Measurements from ENCODE around the gene CNNM1.

GRCh38 chr10:99433378-99434020 is 104.3 kb downstream of the CNNM1 start:
- TF ChIP-seq, protein P1, sequence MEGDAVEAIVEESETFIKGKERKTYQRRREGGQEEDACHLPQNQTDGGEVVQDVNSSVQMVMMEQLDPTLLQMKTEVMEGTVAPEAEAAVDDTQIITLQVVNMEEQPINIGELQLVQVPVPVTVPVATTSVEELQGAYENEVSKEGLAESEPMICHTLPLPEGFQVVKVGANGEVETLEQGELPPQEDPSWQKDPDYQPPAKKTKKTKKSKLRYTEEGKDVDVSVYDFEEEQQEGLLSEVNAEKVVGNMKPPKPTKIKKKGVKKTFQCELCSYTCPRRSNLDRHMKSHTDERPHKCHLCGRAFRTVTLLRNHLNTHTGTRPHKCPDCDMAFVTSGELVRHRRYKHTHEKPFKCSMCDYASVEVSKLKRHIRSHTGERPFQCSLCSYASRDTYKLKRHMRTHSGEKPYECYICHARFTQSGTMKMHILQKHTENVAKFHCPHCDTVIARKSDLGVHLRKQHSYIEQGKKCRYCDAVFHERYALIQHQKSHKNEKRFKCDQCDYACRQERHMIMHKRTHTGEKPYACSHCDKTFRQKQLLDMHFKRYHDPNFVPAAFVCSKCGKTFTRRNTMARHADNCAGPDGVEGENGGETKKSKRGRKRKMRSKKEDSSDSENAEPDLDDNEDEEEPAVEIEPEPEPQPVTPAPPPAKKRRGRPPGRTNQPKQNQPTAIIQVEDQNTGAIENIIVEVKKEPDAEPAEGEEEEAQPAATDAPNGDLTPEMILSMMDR (IDR thresholded peaks at IDR 0.05) = no peak
- no peak for TF ChIP-seq POLR2A (IDR thresholded peaks at IDR 0.05)
